Heart left ventricle (tissue), 16 donors: Measurements from ENCODE around the gene KRT37. TPM values are rescaled to one million over a fixed set of nuclear protein-coding genes. Genes with fewer than 3 reads are reported as not detected.

Experiments
- ATAC-seq, 4 donors: fragments of 200-7000 bp; cut with Tn5 transposase; one replicate each; pipeline ENCODE4 v1.9.1; 2020 to 2022; ENCODE audit warnings: moderate library complexity in 4 of 4, mild to moderate bottlenecking in 3 of 4, moderate number of reproducible peaks in 1 of 4
- DNase-seq, 5 donors: peaks; one replicate each; pipeline ENCODE4 v3.0.0-alpha.2; 2020
- H3K27ac ChIP-seq, 12 donors: fragments of 200-600 bp; sonication (generic) in 4 of 12; one replicate each; pipeline versions ENCODE4 v1.5.0 to v1.8.0; 2016 to 2022; ENCODE audit warnings: mild to moderate bottlenecking in 2 of 12
- H3K27me3 ChIP-seq, 9 donors: fragments of 200-600 bp; sonication (generic) in 2 of 9; one replicate each; pipeline versions ENCODE4 v1.5.1 to v1.8.0; 2016 to 2022; ENCODE audit warnings: mild to moderate bottlenecking in 3 of 9
- H3K36me3 ChIP-seq, 9 donors: fragments of 200-600 bp; sonication (generic) in 2 of 9; one replicate each; pipeline versions ENCODE4 v1.5.0 to v1.8.0; 2018 to 2022; ENCODE audit warnings: mild to moderate bottlenecking in 2 of 9
- H3K4me1 ChIP-seq, 12 donors: fragments of 200-600 bp; sonication (generic) in 4 of 12; one replicate each; pipeline versions ENCODE4 v1.5.0 to v1.8.0; 2016 to 2022; ENCODE audit warnings: mild to moderate bottlenecking in 3 of 12
- H3K4me3 ChIP-seq, 12 donors: fragments of 200-600 bp; sonication (generic) in 4 of 12; one replicate each; pipeline versions ENCODE4 v1.5.0 to v1.8.0; 2017 to 2022; ENCODE audit warnings: mild to moderate bottlenecking in 9 of 12, moderate library complexity in 4 of 12
- H3K9me3 ChIP-seq, 12 donors: fragments of 200-600 bp; sonication (generic) in 4 of 12; one replicate each; pipeline versions ENCODE4 v1.5.0 to v1.8.0; 2016 to 2022; ENCODE audit warnings: mild to moderate bottlenecking in 1 of 12
- CTCF ChIP-seq, 12 donors: fragments of 200-600 bp; sonication (generic) in 4 of 12; IDR thresholded peaks; one replicate each; pipeline versions ENCODE4 v1.5.0 to v1.8.0; 2018 to 2022; ENCODE audit warnings: antibody characterized with exemption in 12 of 12, mild to moderate bottlenecking in 5 of 12
- POLR2A ChIP-seq, 2 donors: fragments of 450-650 bp; IDR thresholded peaks; one replicate each; pipeline ENCODE4 v1.6.1; 2017; ENCODE audit warnings: antibody characterized with exemption in 2 of 2, mild to moderate bottlenecking in 2 of 2, moderate library complexity in 2 of 2
- WGBS, 4 donors: extraction: QIAGEN DNeasy Blood & Tissue Kit in 2 of 4; methylation state at CpG; one replicate each; pipeline versions ENCODE4 v1.1.5 to v1.1.7; 2013 to 2018; 5-methylcytosine and 5-hydroxymethylcytosine counted together
- intact Hi-C, 10 donors: fragments of 100-400 bp; cut with DNase I; formaldehyde crosslinking; loops; one replicate each; pipeline versions ENCODE4 v1.11.1 to v1.14.2; 2022
- polyA plus RNA-seq, 2 donors: library from polyadenylated mRNA; stranded (reverse); fragments of 200-250 nt; gene quantifications; one replicate each; pipeline ENCODE4 v1.2.3, GENCODE V29; 2013
- total RNA-seq, 9 donors: library from RNA; depleted of rRNA in 2 of 9; stranded (reverse); fragments of >200 nt in 2 of 9; fragmentation: NEBNext Ultra II Directional in 3 of 9; extraction: Animal tissue kit (Norgen Biotek cat#: 25700) in 3 of 9; gene quantifications; one replicate each; pipeline versions ENCODE4 v1.1.0 to v1.2.4, GENCODE V29; 2016 to 2023
- donor health status: ischemic (EF 13 %, LVEDD 7.1; RV severe dilation, severe dysfunction).
- donor health status: healthy with polysubstance abuse.
- donor health status: DM: no; HTN: yes; CAD: no.
- donor health status: DM: no; HTN: no; CAD: no.
- donor health status: ischemic (EF 25% LVEDD 6.9; RV normal size, moderate dysfunction).
- donor health status: ischemic (EF 25% LVEDD 5.7; RV mildly dilated, moderate dysfunction).
- donor health status: healthy.
- donor health status: DM: yes; HTN: yes; CAD: no.
- donor health status: ischemic (EF 35%, LVEDD 5.7; RV mildly dilated, moderate dysfunction).
- donor health status: nonischemic (EF 11% LVEDD 7.7; RV severe dilation, severe dysfunction).
- donor health status: DM: yes; HTN: yes; CAD: no.
- donor health status: PGD.
- donor health status: ischemic (EF 29% LVEDD 5.4; RV normal size, mild dysfunction).
- donor health status: nonischemic (EF 23%, LVEDD 6.1; RV moderate dilation, normal function).

Gene KRT37
- total and polyA plus RNA-seq, 11 donors: not detected

- H3K27me3 ChIP-seq: peaks cover 0 to 32% (median 0%) of the 10 kb centered on the region in 9 donors
- no peak for ATAC-seq
- no peaks in the 10 kb centered on the region for H3K36me3 ChIP-seq
- TF ChIP-seq CTCF (IDR thresholded peaks at IDR 0.05) (no peak), POLR2A (IDR thresholded peaks at IDR 0.05) (no peak)
- no peak overlapping the region for H3K4me3 ChIP-seq
- peaks cover 0 to 8% (median 0%) of the 10 kb centered on the region in 12 donors for H3K9me3 ChIP-seq
- no peaks in the 10 kb centered on the region for H3K4me1 ChIP-seq
- intact Hi-C loops: no loop called here
- H3K27ac ChIP-seq: no peak overlapping the region
- no peak for DNase-seq
- WGBS, 4 donors: 32 to 72% (median 55%) methylated on average over 2 of the region's 2 CpGs
Observed at GRCh38 chr17:41446806-41447205, 22.4 kb upstream of the KRT37 start.

GRCh38 chr17:41444640-41445039, 20.3 kb upstream of the KRT37 start:
- no peaks in the 10 kb centered on the region for H3K9me3 ChIP-seq
- H3K4me1 ChIP-seq: no peaks in the 10 kb centered on the region
- H3K27ac ChIP-seq: no peak overlapping the region
- DNase-seq: no peak
- peaks cover 0 to 39% (median 4%) of the 10 kb centered on the region in 9 donors for H3K27me3 ChIP-seq
- no peak for ATAC-seq
- intact Hi-C loops: no loop called here
- no peak overlapping the region for H3K4me3 ChIP-seq
- H3K36me3 ChIP-seq: no peaks in the 10 kb centered on the region
- WGBS, 4 donors: 50 to 73% (median 60%) methylated on average over 3 of the region's 3 CpGs
- no peak for TF ChIP-seq CTCF (IDR thresholded peaks at IDR 0.05)
- no peak for TF ChIP-seq POLR2A (IDR thresholded peaks at IDR 0.05)

GRCh38 chr17:41444186-41444585, 19.8 kb upstream of the KRT37 start:
- no peak overlapping the region for H3K27ac ChIP-seq
- no peaks in the 10 kb centered on the region for H3K36me3 ChIP-seq
- DNase-seq (no peak), ATAC-seq (no peak)
- intact Hi-C loops: no loop called here
- TF ChIP-seq POLR2A (IDR thresholded peaks at IDR 0.05): no peak
- TF ChIP-seq CTCF (IDR thresholded peaks at IDR 0.05): no peak
- peaks cover 0 to 42% (median 4%) of the 10 kb centered on the region in 9 donors for H3K27me3 ChIP-seq
- WGBS, 4 donors: 54 to 78% (median 62%) methylated on average over 1 of the region's 1 CpG
- H3K9me3 ChIP-seq: no peaks in the 10 kb centered on the region
- no peak overlapping the region for H3K4me3 ChIP-seq
- no peaks in the 10 kb centered on the region for H3K4me1 ChIP-seq

- peaks cover 0 to 30% (median 4%) of the 10 kb centered on the region in 9 donors for H3K27me3 ChIP-seq
- TF ChIP-seq CTCF (IDR thresholded peaks at IDR 0.05): no peak
- TF ChIP-seq POLR2A (IDR thresholded peaks at IDR 0.05): no peak
Observed at GRCh38 chr17:41442739-41443138, 18.4 kb upstream of the KRT37 start.

More at GRCh38 chr17:41442739-41443138, 18.4 kb upstream of the KRT37 start:
- Histone ChIP-seq H3K4me3 (no peak overlapping the region), H3K36me3 (no peaks in the 10 kb centered on the region), H3K4me1 (no peaks in the 10 kb centered on the region), H3K27ac (no peak overlapping the region), H3K9me3 (no peaks in the 10 kb centered on the region)
- 79 to 89% (median 83%) methylated on average over 4 of the region's 4 CpGs for WGBS, 4 donors
- ATAC-seq (no peak), DNase-seq (no peak)
- intact Hi-C loops: no loop called here
